Caco-2 (cell line): ENCODE measurements around the gene SNPH. TPM values are rescaled to one million over a fixed set of nuclear protein-coding genes. Genes with fewer than 3 reads are reported as not detected.
"Not testable (repeated sequence)": the region's sequence is repeated elsewhere in the genome, so short reads cannot be mapped to it uniquely, and the experiment has no call there.

Experiments used
- BruUV-seq: library from RNA; stranded (reverse); fragments of 400-500 nt; replicated peaks from 2 replicates; lab custom pipeline; 2021; lab: Mats Ljungman, UMichigan
- CTCF ChIA-PET: fragments of 300-600 bp; sonication (Branson Sonifier 250); formaldehyde crosslinking; loops from one replicate; lab custom pipeline; 2022; ENCODE audit warnings: antibody characterized with exemption; lab: Charles Lee
- POLR2A ChIA-PET: fragments of 300-600 bp; sonication (Branson Sonifier 250); formaldehyde crosslinking; loops from one replicate; lab custom pipeline; 2022; ENCODE audit warnings: antibody characterized with exemption; lab: Charles Lee
- DNase-seq, 2 experiments: peaks; one replicate each; pipeline versions ENCODE4 v3.0.0 to v3.0.0-alpha.2; 2020 to 2022
- H3K27me3 ChIP-seq: replicated peaks from 2 replicates; pipeline ENCODE4 v1.6.0; 2011; ENCODE audit warnings: low read length; ENCODE audit not compliant: control insufficient read depth, insufficient read depth
- H3K36me3 ChIP-seq: 2 replicates; pipeline ENCODE4 v1.5.1; 2011; ENCODE audit warnings: low read length; ENCODE audit not compliant: control insufficient read depth, insufficient read depth
- H3K4me1 ChIP-seq: fragments of 250-450 bp; sonication (Bioruptor Pico); 2 replicates; pipeline ENCODE4 v1.5.1; 2020; ENCODE audit warnings: mild to moderate bottlenecking
- H3K4me3 ChIP-seq: 2 replicates; pipeline ENCODE4 v1.5.1; 2011; ENCODE audit warnings: low read depth, mild to moderate bottlenecking, control low read depth, low read length
- H3K9me3 ChIP-seq: fragments of 250-450 bp; sonication (Bioruptor Pico); 2 replicates; pipeline ENCODE4 v1.5.1; 2020; ENCODE audit warnings: mild to moderate bottlenecking, moderate library complexity
- H3K27ac Mint-ChIP-seq: one replicate; pipeline ENCODE4 v1.8.0; 2022; ENCODE audit warnings: mixed read lengths; ENCODE audit not compliant: unreplicated experiment
- H3K27me3 Mint-ChIP-seq: one replicate; pipeline ENCODE4 v1.8.0; 2022; ENCODE audit warnings: mixed read lengths; ENCODE audit not compliant: insufficient read depth, unreplicated experiment
- H3K36me3 Mint-ChIP-seq: one replicate; pipeline ENCODE4 v1.8.0; 2022; ENCODE audit warnings: mild to moderate bottlenecking, mixed read lengths; ENCODE audit not compliant: insufficient read depth, unreplicated experiment
- H3K4me1 Mint-ChIP-seq: one replicate; pipeline ENCODE4 v1.8.0; 2022; ENCODE audit warnings: low read depth, mixed read lengths; ENCODE audit not compliant: unreplicated experiment
- H3K4me3 Mint-ChIP-seq: one replicate; pipeline ENCODE4 v1.8.0; 2022; ENCODE audit warnings: mild to moderate bottlenecking, moderate library complexity, mixed read lengths; ENCODE audit not compliant: unreplicated experiment
- H3K9me3 Mint-ChIP-seq: one replicate; pipeline ENCODE4 v1.8.0; 2022; ENCODE audit warnings: mixed read lengths; ENCODE audit not compliant: unreplicated experiment
- CTCF ChIP-seq, 2 experiments: fragments of 200-600 bp in 1 of 2; IDR thresholded peaks; 1 replicate in 1 of 2; 2 replicates in 1 of 2; pipeline versions ENCODE4 v1.5.1 to v1.8.0; 2011 to 2022; ENCODE audit warnings: antibody characterized with exemption in 1 of 2, control low read depth in 1 of 2, inconsistent platforms in 1 of 2, low read depth in 1 of 2, low read length in 1 of 2, mild to moderate bottlenecking in 1 of 2, moderate library complexity in 1 of 2; ENCODE audit not compliant: insufficient read depth in 1 of 2, severe bottlenecking in 1 of 2, unreplicated experiment in 1 of 2
- intact Hi-C: fragments of 100-400 bp; cut with micrococcal nuclease; formaldehyde crosslinking; loops from one replicate; pipeline ENCODE4 v1.10.0; 2022; ENCODE audit not compliant: unreplicated experiment
- total RNA-seq: library from RNA; stranded (reverse); gene quantifications from 2 replicates; pipeline ENCODE4 v1.2.3, GENCODE V29; 2022

The SNPH gene
- total RNA-seq, 1 experiment from 2014 or later: 0.36 TPM

GRCh38 chr20:1245578-1245977 is 20.5 kb upstream of the SNPH start:
- H3K9me3 Mint-ChIP-seq: peaks cover 3% of the 10 kb centered on the region
- Histone ChIP-seq H3K27me3 (no peaks in the 10 kb centered on the region), H3K4me3 (no peak overlapping the region), H3K9me3 (no peaks in the 10 kb centered on the region; the same call in 1 of the 2 replicates), H3K36me3 (no peaks in the 10 kb centered on the region), H3K4me1 (no peaks in the 10 kb centered on the region)
- H3K36me3 Mint-ChIP-seq: no peaks in the 10 kb centered on the region
- no peaks in the 10 kb centered on the region for H3K4me1 Mint-ChIP-seq
- H3K27ac Mint-ChIP-seq: no peak overlapping the region
- ChIA-PET CTCF (no interaction called here), POLR2A (no interaction called here)
- H3K4me3 Mint-ChIP-seq: no peak overlapping the region
- no peak for DNase-seq
- TF ChIP-seq CTCF (IDR thresholded peaks at IDR 0.05; ENCODE audit: insufficient read depth in 1 of 2, low read depth in 1 of 2, low read length in 1 of 2, severe bottlenecking in 1 of 2, unreplicated experiment in 1 of 2): no peak
- H3K27me3 Mint-ChIP-seq: peaks cover 16% of the 10 kb centered on the region
- intact Hi-C loops: no loop called here
- BruUV-seq: no TSS peak

GRCh38 chr20:1247689-1248088 is 18.4 kb upstream of the SNPH start:
- no peaks in the 10 kb centered on the region for H3K27me3 ChIP-seq
- Mint-ChIP-seq H3K9me3 (peaks cover 14% of the 10 kb centered on the region), H3K4me1 (no peaks in the 10 kb centered on the region), H3K4me3 (no peak overlapping the region), H3K27ac (no peak overlapping the region), H3K36me3 (no peaks in the 10 kb centered on the region), H3K27me3 (peaks cover 12% of the 10 kb centered on the region)
- H3K9me3 ChIP-seq: no peaks in the 10 kb centered on the region; the same call in 1 of the 2 replicates
- no peak for TF ChIP-seq CTCF (IDR thresholded peaks at IDR 0.05; ENCODE audit: insufficient read depth in 1 of 2, low read depth in 1 of 2, low read length in 1 of 2, severe bottlenecking in 1 of 2, unreplicated experiment in 1 of 2)
- H3K4me3 ChIP-seq: no peak overlapping the region
- CTCF ChIA-PET: no interaction called here
- no peaks in the 10 kb centered on the region for H3K36me3 ChIP-seq
- intact Hi-C loops: no loop called here
- DNase-seq: no peak
- H3K4me1 ChIP-seq: no peaks in the 10 kb centered on the region
- no TSS peak for BruUV-seq
- POLR2A ChIA-PET: no interaction called here

GRCh38 chr20:1250282-1250681 is 15.8 kb upstream of the SNPH start:
- H3K9me3 Mint-ChIP-seq: peaks cover 14% of the 10 kb centered on the region
- H3K4me1 Mint-ChIP-seq, H3K4me3 Mint-ChIP-seq, DNase-seq, H3K27me3 ChIP-seq, POLR2A ChIA-PET, H3K27me3 Mint-ChIP-seq, H3K4me3 ChIP-seq, H3K27ac Mint-ChIP-seq, H3K4me1 ChIP-seq, H3K36me3 ChIP-seq, intact Hi-C loops, H3K36me3 Mint-ChIP-seq, CTCF ChIA-PET, H3K9me3 ChIP-seq, BruUV-seq: not testable (repeated sequence)

GRCh38 chr20:1252416-1252815 is 13.7 kb upstream of the SNPH start:
- Histone ChIP-seq H3K9me3 (peaks cover 13% of the 10 kb centered on the region), H3K27me3 (no peaks in the 10 kb centered on the region), H3K4me3 (no peak overlapping the region), H3K36me3 (no peaks in the 10 kb centered on the region), H3K4me1 (no peaks in the 10 kb centered on the region)
- H3K27me3 Mint-ChIP-seq: peaks cover 11% of the 10 kb centered on the region
- no peaks in the 10 kb centered on the region for H3K36me3 Mint-ChIP-seq
- ChIA-PET CTCF (no interaction called here), POLR2A (no interaction called here)
- no peaks in the 10 kb centered on the region for H3K4me1 Mint-ChIP-seq
- no peak overlapping the region for H3K27ac Mint-ChIP-seq
- no peak for DNase-seq
- intact Hi-C loops: no loop called here
- no TSS peak for BruUV-seq
- peaks cover 14% of the 10 kb centered on the region for H3K9me3 Mint-ChIP-seq
- no peak for TF ChIP-seq CTCF (IDR thresholded peaks at IDR 0.05; ENCODE audit: insufficient read depth in 1 of 2, low read depth in 1 of 2, low read length in 1 of 2, severe bottlenecking in 1 of 2, unreplicated experiment in 1 of 2)
- H3K4me3 Mint-ChIP-seq: no peak overlapping the region
